Activated CD4-positive, alpha-beta T cell treated with anti-CD3 and anti-CD28 coated beads, Interleukin-2, amount 10 ng/mL, durations not matched to agents 24 days and 14 days (primary cell): Measurements from ENCODE around the gene PKMYT1. TPM values are rescaled to one million over a fixed set of nuclear protein-coding genes. Genes with fewer than 3 reads are reported as not detected.

Experiments
- DNase-seq: peaks from one replicate; pipeline ENCODE4 v3.0.0; 2022
- H3K27ac Mint-ChIP-seq: one replicate; pipeline ENCODE4 v1.8.0; 2022; ENCODE audit warnings: mild to moderate bottlenecking, mixed read lengths
- H3K27me3 Mint-ChIP-seq: one replicate; pipeline ENCODE4 v1.8.0; 2022; ENCODE audit warnings: mixed read lengths
- H3K36me3 Mint-ChIP-seq: one replicate; pipeline ENCODE4 v1.8.0; 2022; ENCODE audit warnings: low read depth, mild to moderate bottlenecking, mixed read lengths
- H3K4me1 Mint-ChIP-seq: one replicate; pipeline ENCODE4 v1.8.0; 2021; ENCODE audit warnings: mixed read lengths
- H3K4me3 Mint-ChIP-seq: one replicate; pipeline ENCODE4 v1.8.0; 2022; ENCODE audit warnings: mild to moderate bottlenecking, moderate library complexity, mixed read lengths
- H3K9me3 Mint-ChIP-seq: one replicate; pipeline ENCODE4 v1.8.0; 2021; ENCODE audit warnings: mixed read lengths
- intact Hi-C: fragments of 100-400 bp; cut with micrococcal nuclease; formaldehyde crosslinking; loops from one replicate; pipeline ENCODE4 v1.15.1; 2023
- total RNA-seq: library from RNA; stranded (reverse); gene quantifications from 2 replicates; pipeline ENCODE4 v1.2.3, GENCODE V29; 2022

Gene PKMYT1
- total RNA-seq, 1 donor from 2014 or later, result 152 TPM

- Mint-ChIP-seq H3K27me3 (peaks cover 5% of the 10 kb centered on the region), H3K27ac (no peak overlapping the region), H3K4me3 (no peak overlapping the region), H3K36me3 (no peaks in the 10 kb centered on the region), H3K9me3 (no peaks in the 10 kb centered on the region), H3K4me1 (peaks cover 3% of the 10 kb centered on the region)
- intact Hi-C loops, result loop anchor here (5.0 kb wide), 2 partner anchors 42 to 57 kb away; no protein-coding TSS in a partner anchor
- no peak for DNase-seq
Measured at GRCh38 chr16:3000540-3000939, 20.3 kb upstream of the PKMYT1 start.

GRCh38 chr16:2999929-3000328 lies 19.7 kb upstream of the PKMYT1 start:
- no peak overlapping the region for H3K27ac Mint-ChIP-seq
- H3K4me1 Mint-ChIP-seq, result peaks cover 3% of the 10 kb centered on the region
- peaks cover 5% of the 10 kb centered on the region for H3K27me3 Mint-ChIP-seq
- no peaks in the 10 kb centered on the region for H3K36me3 Mint-ChIP-seq
- no peak for DNase-seq
- H3K9me3 Mint-ChIP-seq, result no peaks in the 10 kb centered on the region
- H3K4me3 Mint-ChIP-seq, result no peak overlapping the region
- intact Hi-C loops, result loop anchor here (5.0 kb wide), 2 partner anchors 42 to 57 kb away; no protein-coding TSS in a partner anchor

- DNase-seq, result no peak
- no peak overlapping the region for H3K4me3 Mint-ChIP-seq
- H3K9me3 Mint-ChIP-seq, result no peaks in the 10 kb centered on the region
- H3K27ac Mint-ChIP-seq, result no peak overlapping the region
- no peaks in the 10 kb centered on the region for H3K36me3 Mint-ChIP-seq
- peaks cover 5% of the 10 kb centered on the region for H3K27me3 Mint-ChIP-seq
- intact Hi-C loops, result no loop called here
- H3K4me1 Mint-ChIP-seq, result no peaks in the 10 kb centered on the region
Measured at GRCh38 chr16:2996298-2996697, 16.1 kb upstream of the PKMYT1 start.

GRCh38 chr16:2992383-2993081 lies 12.3 kb upstream of the PKMYT1 start:
- Mint-ChIP-seq H3K36me3 (no peaks in the 10 kb centered on the region), H3K4me1 (no peaks in the 10 kb centered on the region), H3K27ac (no peak overlapping the region), H3K9me3 (no peaks in the 10 kb centered on the region), H3K4me3 (no peak overlapping the region), H3K27me3 (peaks cover 3% of the 10 kb centered on the region)
- DNase-seq, result no peak
- intact Hi-C loops, result no loop called here

- no peaks in the 10 kb centered on the region for H3K36me3 Mint-ChIP-seq
- peaks cover 3% of the 10 kb centered on the region for H3K27me3 Mint-ChIP-seq
- H3K9me3 Mint-ChIP-seq, result no peaks in the 10 kb centered on the region
- no peak overlapping the region for H3K27ac Mint-ChIP-seq
- DNase-seq, result no peak
- intact Hi-C loops, result no loop called here
- no peak overlapping the region for H3K4me3 Mint-ChIP-seq
- H3K4me1 Mint-ChIP-seq, result no peaks in the 10 kb centered on the region
Measured at GRCh38 chr16:2991566-2992261, 11.5 kb upstream of the PKMYT1 start.

- intact Hi-C loops, result no loop called here
Measured at GRCh38 chr16:2990891-2991290, 10.6 kb upstream of the PKMYT1 start.

GRCh38 chr16:2988590-2989099 lies 8.4 kb upstream of the PKMYT1 start:
- H3K27me3 Mint-ChIP-seq, result peaks cover 6% of the 10 kb centered on the region
- peaks cover 3% of the 10 kb centered on the region for H3K4me1 Mint-ChIP-seq
- H3K4me3 Mint-ChIP-seq, result no peak overlapping the region
- H3K36me3 Mint-ChIP-seq, result no peaks in the 10 kb centered on the region
- no peak overlapping the region for H3K27ac Mint-ChIP-seq
- H3K9me3 Mint-ChIP-seq, result no peaks in the 10 kb centered on the region
- DNase-seq, result no peak
- intact Hi-C loops, result no loop called here

More at GRCh38 chr16:2990891-2991290, 10.6 kb upstream of the PKMYT1 start:
- Mint-ChIP-seq H3K9me3 (no peaks in the 10 kb centered on the region), H3K27me3 (peaks cover 3% of the 10 kb centered on the region), H3K36me3 (no peaks in the 10 kb centered on the region), H3K4me1 (no peaks in the 10 kb centered on the region), H3K4me3 (no peak overlapping the region), H3K27ac (no peak overlapping the region)
- no peak for DNase-seq

- H3K36me3 Mint-ChIP-seq, result no peaks in the 10 kb centered on the region
- peaks cover 6% of the 10 kb centered on the region for H3K4me1 Mint-ChIP-seq
- no peak for DNase-seq
- H3K27ac Mint-ChIP-seq, result no peak overlapping the region
- no peaks in the 10 kb centered on the region for H3K9me3 Mint-ChIP-seq
- H3K27me3 Mint-ChIP-seq, result peaks cover 6% of the 10 kb centered on the region
- no peak overlapping the region for H3K4me3 Mint-ChIP-seq
- intact Hi-C loops, result no loop called here
Measured at GRCh38 chr16:2987833-2988232, 7.6 kb upstream of the PKMYT1 start.

- no peak for DNase-seq
- H3K27me3 Mint-ChIP-seq, result peaks cover 8% of the 10 kb centered on the region
- H3K9me3 Mint-ChIP-seq, result no peaks in the 10 kb centered on the region
- H3K27ac Mint-ChIP-seq, result no peak overlapping the region
- no peaks in the 10 kb centered on the region for H3K36me3 Mint-ChIP-seq
- no peak overlapping the region for H3K4me3 Mint-ChIP-seq
- H3K4me1 Mint-ChIP-seq, result peaks cover 7% of the 10 kb centered on the region
- intact Hi-C loops, result no loop called here
Measured at GRCh38 chr16:2987286-2987685, 7.0 kb upstream of the PKMYT1 start.

- Mint-ChIP-seq H3K4me1 (peaks cover 9% of the 10 kb centered on the region), H3K4me3 (no peak overlapping the region), H3K36me3 (peaks cover 1% of the 10 kb centered on the region), H3K9me3 (no peaks in the 10 kb centered on the region), H3K27me3 (peaks cover 9% of the 10 kb centered on the region), H3K27ac (no peak overlapping the region)
- DNase-seq, result no peak
- intact Hi-C loops, result no loop called here
Measured at GRCh38 chr16:2986623-2987188, 6.5 kb upstream of the PKMYT1 start.

- Mint-ChIP-seq H3K27ac (no peak overlapping the region), H3K27me3 (peaks cover 9% of the 10 kb centered on the region), H3K36me3 (peaks cover 2% of the 10 kb centered on the region), H3K9me3 (no peaks in the 10 kb centered on the region), H3K4me3 (no peak overlapping the region), H3K4me1 (peaks cover 14% of the 10 kb centered on the region)
- peak; percentile 58 for DNase-seq
- intact Hi-C loops, result no loop called here
Measured at GRCh38 chr16:2985893-2986355, 5.7 kb upstream of the PKMYT1 start.

- peaks cover 15% of the 10 kb centered on the region for H3K4me1 Mint-ChIP-seq
- DNase-seq, result no peak
- H3K4me3 Mint-ChIP-seq, result no peak overlapping the region
- H3K36me3 Mint-ChIP-seq, result peaks cover 2% of the 10 kb centered on the region
- intact Hi-C loops, result no loop called here
- peaks cover 9% of the 10 kb centered on the region for H3K27me3 Mint-ChIP-seq
- H3K27ac Mint-ChIP-seq, result no peak overlapping the region
- H3K9me3 Mint-ChIP-seq, result no peaks in the 10 kb centered on the region
Measured at GRCh38 chr16:2985462-2985861, 5.2 kb upstream of the PKMYT1 start.

- Mint-ChIP-seq H3K36me3 (peaks cover 5% of the 10 kb centered on the region), H3K4me3 (peak overlapping the region; percentile 63), H3K27me3 (peaks cover 6% of the 10 kb centered on the region), H3K9me3 (no peaks in the 10 kb centered on the region), H3K4me1 (peaks cover 16% of the 10 kb centered on the region), H3K27ac (no peak overlapping the region)
- peak; percentile 92 for DNase-seq
- intact Hi-C loops, result no loop called here
Measured at GRCh38 chr16:2983706-2984136, 3.5 kb upstream of the PKMYT1 start.

- Mint-ChIP-seq H3K4me3 (peak overlapping the region; percentile 33), H3K27me3 (peaks cover 6% of the 10 kb centered on the region), H3K9me3 (no peaks in the 10 kb centered on the region), H3K4me1 (peaks cover 20% of the 10 kb centered on the region), H3K36me3 (peaks cover 8% of the 10 kb centered on the region), H3K27ac (no peak overlapping the region)
- intact Hi-C loops, result no loop called here
- no peak for DNase-seq
Measured at GRCh38 chr16:2982402-2982801, 2.2 kb upstream of the PKMYT1 start.
